HepG2 (cell line): ENCODE data around the gene PFKFB4. TPM values are rescaled to one million over a fixed set of nuclear protein-coding genes. Genes with fewer than 3 reads are reported as not detected.

ENCODE experiments used
- ATAC-seq: fragments of 200-7000 bp; cut with Tn5 transposase; 3 replicates; pipeline ENCODE4 v1.9.1; 2020; ENCODE audit warnings: mild to moderate bottlenecking, moderate library complexity
- BruUV-seq: library from RNA; stranded (reverse); fragments of 400-500 nt; replicated peaks from 2 replicates; lab custom pipeline; 2021; lab: Mats Ljungman, UMichigan
- CTCF ChIA-PET: fragments of 300-600 bp; formaldehyde crosslinking; extraction: SDS; loops from one replicate; lab custom pipeline; 2021; ENCODE audit warnings: low total read pairs, inconsistent platforms, low intra/inter-chr PET ratio; lab: Yijun Ruan, JAX
- POLR2A ChIA-PET: fragments of 350-600 bp; sonication (Branson Sonifier 250); formaldehyde crosslinking; loops from one replicate; lab custom pipeline; 2020; ENCODE audit warnings: antibody characterized with exemption, inconsistent platforms; lab: Yijun Ruan, JAX
- DNase-seq: peaks from one replicate; pipeline ENCODE4 v3.0.0-alpha.2; 2015; ENCODE audit warnings: low spot score
- FAIRE-seq: peaks from 3 replicates; lab custom pipeline; 2011; peaks lifted over from hg19 to GRCh38; lab: Jason Lieb, UNC
- H2AFZ ChIP-seq: one replicate; pipeline ENCODE4 v1.6.1; 2011; ENCODE audit warnings: low read length, inconsistent platforms
- H3K27ac ChIP-seq: fragments of 300-600 bp; 3 replicates; pipeline ENCODE4 v1.8.0; 2011; ENCODE audit warnings: mixed run types, mild to moderate bottlenecking, mixed read lengths, low read length, inconsistent platforms; ENCODE audit not compliant: insufficient read depth; ENCODE audit errors: extremely low read length
- H3K27me3 ChIP-seq, 2 experiments: fragments of 200-600 bp in 1 of 2; 2 replicates in 1 of 2; 3 replicates in 1 of 2; pipeline versions ENCODE4 v1.6.0 to v1.8.0; 2011; ENCODE audit warnings: low read length in 2 of 2, mild to moderate bottlenecking in 2 of 2, moderate library complexity in 2 of 2, inconsistent platforms in 1 of 2; ENCODE audit not compliant: insufficient read depth in 2 of 2, control insufficient read depth in 1 of 2
- H3K36me3 ChIP-seq, 2 experiments: fragments of 200-600 bp in 1 of 2; replicated peaks in 1 of 2; 2 replicates in 1 of 2; 3 replicates in 1 of 2; pipeline versions ENCODE4 v1.5.1 to v1.8.0; 2011; ENCODE audit warnings: low read length in 2 of 2, inconsistent platforms in 1 of 2; ENCODE audit not compliant: insufficient read depth in 2 of 2, control insufficient read depth in 1 of 2
- H3K4me1 ChIP-seq: 2 replicates; pipeline ENCODE4 v1.5.1; 2012; ENCODE audit warnings: low read length, inconsistent platforms; ENCODE audit not compliant: insufficient read depth
- H3K4me2 ChIP-seq: 2 replicates; pipeline ENCODE4 v1.6.0; 2011; ENCODE audit warnings: low read depth, low read length, inconsistent platforms
- H3K4me3 ChIP-seq, 3 experiments: fragments of 200-600 bp in 1 of 3; sonication (generic), shearing (Covaris generic) in 1 of 3; replicated peaks in 1 of 3; 2 replicates each; pipeline ENCODE4 v1.5.1; 2011 to 2016; ENCODE audit warnings: low read length in 3 of 3, inconsistent platforms in 2 of 3, low read depth in 2 of 3, mild to moderate bottlenecking in 2 of 3, control low read depth in 1 of 3, mixed read lengths in 1 of 3; ENCODE audit not compliant: insufficient read depth in 1 of 3
- H3K79me2 ChIP-seq: one replicate; pipeline ENCODE4 v1.6.1; 2011; ENCODE audit warnings: low read length, inconsistent platforms; ENCODE audit not compliant: insufficient read depth
- H3K9ac ChIP-seq: 2 replicates; pipeline ENCODE4 v1.6.0; 2011; ENCODE audit warnings: mild to moderate bottlenecking, low read depth, low read length, inconsistent platforms; ENCODE audit not compliant: insufficient read depth
- H3K9me3 ChIP-seq: 2 replicates; pipeline ENCODE4 v1.5.1; 2012; ENCODE audit warnings: mild to moderate bottlenecking, low read length
- H4K20me1 ChIP-seq: 2 replicates; pipeline ENCODE4 v1.6.0; 2011; ENCODE audit warnings: inconsistent platforms, mild to moderate bottlenecking, low read length, moderate library complexity; ENCODE audit not compliant: insufficient read depth
- AGO1 ChIP-seq: fragments of 200-400 bp; formaldehyde crosslinking; IDR thresholded peaks from 2 replicates; pipeline ENCODE4 v1.6.1; 2017; ENCODE audit warnings: mild to moderate bottlenecking, low read depth, low read length, moderate library complexity; ENCODE audit not compliant: poor library complexity, severe bottlenecking
- ARNT2 ChIP-seq: sonication (generic); formaldehyde crosslinking; IDR thresholded peaks from 2 replicates; pipeline ENCODE4 v1.8.0; 2022; ENCODE audit warnings: mild to moderate bottlenecking, low read depth, missing genetic modification reagents, moderate library complexity
- HNRNPK ChIP-seq: fragments of 200-400 bp; formaldehyde crosslinking; IDR thresholded peaks from 2 replicates; pipeline ENCODE4 v1.6.1; 2018; ENCODE audit warnings: low read length, low read depth, moderate library complexity, mild to moderate bottlenecking; ENCODE audit not compliant: poor library complexity, severe bottlenecking
- KLF16 ChIP-seq, 2 experiments: sonication (generic) in 1 of 2; formaldehyde crosslinking in 1 of 2; IDR thresholded peaks; 2 replicates each; pipeline versions ENCODE4 v1.6.1 to v1.8.0; 2016 to 2023; ENCODE audit warnings: missing genetic modification reagents in 2 of 2, missing compliant biosample characterization in 1 of 2
- MTF2 ChIP-seq: sonication (generic); formaldehyde crosslinking; IDR thresholded peaks from 2 replicates; pipeline ENCODE4 v1.5.0; 2020; ENCODE audit warnings: missing genetic modification reagents, borderline replicate concordance
- RBFOX2 ChIP-seq: fragments of 200-400 bp; formaldehyde crosslinking; IDR thresholded peaks from 2 replicates; pipeline ENCODE4 v1.6.1; 2017; ENCODE audit warnings: low read depth, mild to moderate bottlenecking, low read length
- ZC3H13 ChIP-seq: sonication (generic); formaldehyde crosslinking; IDR thresholded peaks from 2 replicates; pipeline ENCODE4 v1.8.1; 2023; ENCODE audit warnings: mild to moderate bottlenecking, missing genetic modification reagents, moderate library complexity
- ZC3H4 ChIP-seq: sonication (generic); formaldehyde crosslinking; IDR thresholded peaks from 2 replicates; pipeline ENCODE4 v1.4.0; 2020; ENCODE audit warnings: missing genetic modification reagents, borderline replicate concordance
- ZKSCAN1 ChIP-seq: fragments of 150-350 bp; IDR thresholded peaks from 2 replicates; pipeline ENCODE4 v1.6.1; 2014; ENCODE audit warnings: low read length
- ZNF263 ChIP-seq: sonication (generic); formaldehyde crosslinking; IDR thresholded peaks from 2 replicates; pipeline ENCODE4 v1.4.0; 2020; ENCODE audit warnings: missing genetic modification reagents
- ZNF781 ChIP-seq: sonication (generic); formaldehyde crosslinking; IDR thresholded peaks from 2 replicates; pipeline ENCODE4 v1.5.1; 2020; ENCODE audit warnings: borderline replicate concordance, mild to moderate bottlenecking, missing genetic modification reagents; ENCODE audit errors: not compliant biosample characterization
- WGBS: methylation state at CpG from one replicate; pipeline ENCODE4 v1.1.6; 2017; ENCODE audit warnings: low lambda C conversion rate; 5-methylcytosine and 5-hydroxymethylcytosine counted together
- in situ Hi-C: cut with HindIII; loops from 2 replicates; pipeline ENCODE4 v1.10.0; 2017; ENCODE audit warnings: low pct_unique_long_range_greater_than_20kb; ENCODE audit not compliant: extremely low pct_ligation_motif_present
- intact Hi-C: fragments of 100-400 bp; cut with micrococcal nuclease; formaldehyde crosslinking; loops from one replicate; pipeline ENCODE4 v1.10.0; 2022; ENCODE audit not compliant: unreplicated experiment
- polyA plus RNA-seq, 8 experiments: library from polyadenylated mRNA; depleted of rRNA in 3 of 8; stranded (reverse) in 7 of 8; unstranded in 1 of 8; fragments of >200 nt; fragmentation: Illumina TruSeq in 4 of 8; extraction: Trizol in 4 of 8; gene quantifications; 2 replicates each; pipeline versions ENCODE4 v1.2.1 to v1.2.3, GENCODE V29; 2011 to 2016; ENCODE audit warnings: low read depth in 4 of 8, missing spikeins in 1 of 8, mixed read lengths in 1 of 8; ENCODE audit not compliant: insufficient read depth in 1 of 8
- total RNA-seq, 5 experiments: library from RNA; depleted of rRNA; stranded (reverse); fragments of >200 nt; fragmentation: Illumina TruSeq; extraction: Trizol; gene quantifications; 2 replicates each; pipeline ENCODE4 v1.2.3, GENCODE V29; 2016; ENCODE audit warnings: low read depth in 1 of 5
- TF ChIP-seq, protein P1 (sequence below): sonication (generic); formaldehyde crosslinking; IDR thresholded peaks from 2 replicates; pipeline ENCODE4 v1.4.0; 2020; ENCODE audit warnings: missing genetic modification reagents
- TF ChIP-seq, protein P2 (sequence below): fragments of 450-650 bp; IDR thresholded peaks from 2 replicates; pipeline ENCODE4 v1.6.1; 2016
- TF ChIP-seq, protein P3 (sequence below): sonication (generic); formaldehyde crosslinking; IDR thresholded peaks from 2 replicates; pipeline ENCODE4 v1.5.1; 2020; ENCODE audit warnings: mild to moderate bottlenecking, missing genetic modification reagents, moderate library complexity

Gene PFKFB4
- total and polyA plus RNA-seq, 2 of the 13 experiments (the other 11 are each of a cell fraction or from before 2014, with no cell fraction given) = 7.1 to 103 TPM

DNA sequence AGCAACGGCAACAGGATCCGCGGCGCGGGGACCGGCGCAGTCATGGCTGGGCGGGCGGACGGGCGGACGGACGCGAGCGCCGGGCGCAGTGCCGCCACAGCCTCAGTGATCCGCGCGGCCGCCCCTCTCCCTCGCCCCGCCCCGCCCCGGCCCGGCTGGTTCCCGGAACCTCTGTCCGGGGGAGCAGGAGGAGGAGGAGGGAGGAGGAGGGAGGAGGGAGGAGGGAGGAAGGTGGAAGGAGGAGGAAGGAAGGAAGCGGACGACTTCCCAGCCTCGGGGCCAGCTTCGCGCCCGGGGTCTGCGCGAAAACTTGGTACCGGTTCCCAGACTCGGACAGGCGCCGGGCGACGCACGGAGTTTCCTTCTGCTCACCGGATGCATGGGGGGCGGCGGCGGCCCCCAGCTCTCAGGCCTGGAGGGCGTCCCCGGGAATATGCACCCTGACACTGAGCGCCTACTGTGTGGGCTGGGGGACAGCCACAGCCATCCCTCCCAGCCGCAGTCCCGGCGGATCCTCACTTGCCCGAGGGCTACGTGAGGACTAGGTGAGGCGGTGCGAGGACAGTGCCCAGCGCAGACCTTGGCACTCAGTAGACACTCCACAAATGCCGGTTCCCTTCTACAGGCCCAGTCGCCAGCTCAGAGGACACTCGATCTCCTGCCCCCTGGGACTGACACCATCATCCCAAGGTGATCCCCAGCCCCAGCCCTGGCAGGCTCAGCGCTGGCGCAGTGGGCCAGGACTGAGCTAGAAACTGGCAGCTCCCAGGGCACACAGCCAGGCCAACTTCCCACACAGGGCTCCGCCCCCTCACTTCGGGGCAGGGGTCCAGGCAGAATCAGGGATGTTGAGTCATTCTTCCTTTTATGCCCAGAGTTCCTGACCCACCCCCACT, 52.3 kb downstream of the PFKFB4 start, which contains the start of gene SHISA5:
SHISA5 (minus strand) TSS at position 124 of the 896 bp plus-strand sequence; CDS start at position 44, 80 bp downstream.
- Histone ChIP-seq H4K20me1 (no peaks in the 10 kb centered on the region), H3K27ac (no peak within 1 kb of the TSS), H3K36me3 (no peaks in the 10 kb centered on the region), H3K4me3 (peak within 1 kb of the TSS; percentile 59 to 77 (median 71)), H3K9ac (peak within 1 kb of the TSS; percentile 49; the same call in 1 of the 2 replicates), H3K4me2 (peak within 1 kb of the TSS; percentile 92), H3K79me2 (no peaks in the 10 kb centered on the region), H3K9me3 (no peaks in the 10 kb centered on the region), H2AFZ (no peak within 1 kb of the TSS), H3K4me1 (peaks cover 46% of the 10 kb centered on the region), H3K27me3 (peaks cover 0 to 8% of the 10 kb centered on the region in 2 experiments; a peak in 1 of 5 replicates)
- WGBS = 8% methylated on average over 34 of the region's 66 CpGs
- ATAC-seq = peak; percentile 55
- ChIA-PET CTCF (no interaction called here), POLR2A (interaction anchor here (1.0 to 1.5 kb wide), 3 partner anchors 31 to 65 kb away, joined by 3 to 12 read pairs (median 3); partner anchors contain the start of genes ATRIP, CCDC51 and TMA7)
- intact Hi-C loops = no loop called here
- no peak for FAIRE-seq
- in situ Hi-C loops = loop anchor here (5.0 kb wide), 1 partner anchor 37 kb away; a partner anchor contains a TSS
- no peak for DNase-seq
- BruUV-seq = no TSS peak
- TF ChIP-seq ZNF263 (CRISPR knock-in tag) (peak; percentile 91), ZC3H4 (CRISPR knock-in tag) (no peak), ARNT2 (peak; percentile 46; the same call in 1 of the 2 replicates), HNRNPK (peak; percentile 72), AGO1 (peak; percentile 36), RBFOX2 (peak; percentile 39; the same call in 1 of the 2 replicates), KLF16 (CRISPR knock-in tag; IDR thresholded peaks at IDR 0.05) (no peak), ZKSCAN1 (0 out of 2 replicates have a peak, but pooled peaks have one; percentile 19), MTF2 (CRISPR knock-in tag) (peak; percentile 58; the same call in 1 of the 2 replicates), ZNF781 (CRISPR knock-in tag) (no peak), ZC3H13 (CRISPR knock-in tag) (0 out of 2 replicates have a peak, but pooled peaks have one; percentile 30)
- TF ChIP-seq, protein P1, sequence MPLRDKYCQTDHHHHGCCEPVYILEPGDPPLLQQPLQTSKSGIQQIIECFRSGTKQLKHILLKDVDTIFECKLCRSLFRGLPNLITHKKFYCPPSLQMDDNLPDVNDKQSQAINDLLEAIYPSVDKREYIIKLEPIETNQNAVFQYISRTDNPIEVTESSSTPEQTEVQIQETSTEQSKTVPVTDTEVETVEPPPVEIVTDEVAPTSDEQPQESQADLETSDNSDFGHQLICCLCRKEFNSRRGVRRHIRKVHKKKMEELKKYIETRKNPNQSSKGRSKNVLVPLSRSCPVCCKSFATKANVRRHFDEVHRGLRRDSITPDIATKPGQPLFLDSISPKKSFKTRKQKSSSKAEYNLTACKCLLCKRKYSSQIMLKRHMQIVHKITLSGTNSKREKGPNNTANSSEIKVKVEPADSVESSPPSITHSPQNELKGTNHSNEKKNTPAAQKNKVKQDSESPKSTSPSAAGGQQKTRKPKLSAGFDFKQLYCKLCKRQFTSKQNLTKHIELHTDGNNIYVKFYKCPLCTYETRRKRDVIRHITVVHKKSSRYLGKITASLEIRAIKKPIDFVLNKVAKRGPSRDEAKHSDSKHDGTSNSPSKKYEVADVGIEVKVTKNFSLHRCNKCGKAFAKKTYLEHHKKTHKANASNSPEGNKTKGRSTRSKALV (CRISPR knock-in tag) = peak; percentile 69; the same call in 1 of the 2 replicates
- TF ChIP-seq, protein P2, sequence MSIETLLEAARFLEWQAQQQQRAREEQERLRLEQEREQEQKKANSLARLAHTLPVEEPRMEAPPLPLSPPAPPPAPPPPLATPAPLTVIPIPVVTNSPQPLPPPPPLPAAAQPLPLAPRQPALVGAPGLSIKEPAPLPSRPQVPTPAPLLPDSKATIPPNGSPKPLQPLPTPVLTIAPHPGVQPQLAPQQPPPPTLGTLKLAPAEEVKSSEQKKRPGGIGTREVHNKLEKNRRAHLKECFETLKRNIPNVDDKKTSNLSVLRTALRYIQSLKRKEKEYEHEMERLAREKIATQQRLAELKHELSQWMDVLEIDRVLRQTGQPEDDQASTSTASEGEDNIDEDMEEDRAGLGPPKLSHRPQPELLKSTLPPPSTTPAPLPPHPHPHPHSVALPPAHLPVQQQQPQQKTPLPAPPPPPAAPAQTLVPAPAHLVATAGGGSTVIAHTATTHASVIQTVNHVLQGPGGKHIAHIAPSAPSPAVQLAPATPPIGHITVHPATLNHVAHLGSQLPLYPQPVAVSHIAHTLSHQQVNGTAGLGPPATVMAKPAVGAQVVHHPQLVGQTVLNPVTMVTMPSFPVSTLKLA = no peak
- TF ChIP-seq, protein P3, sequence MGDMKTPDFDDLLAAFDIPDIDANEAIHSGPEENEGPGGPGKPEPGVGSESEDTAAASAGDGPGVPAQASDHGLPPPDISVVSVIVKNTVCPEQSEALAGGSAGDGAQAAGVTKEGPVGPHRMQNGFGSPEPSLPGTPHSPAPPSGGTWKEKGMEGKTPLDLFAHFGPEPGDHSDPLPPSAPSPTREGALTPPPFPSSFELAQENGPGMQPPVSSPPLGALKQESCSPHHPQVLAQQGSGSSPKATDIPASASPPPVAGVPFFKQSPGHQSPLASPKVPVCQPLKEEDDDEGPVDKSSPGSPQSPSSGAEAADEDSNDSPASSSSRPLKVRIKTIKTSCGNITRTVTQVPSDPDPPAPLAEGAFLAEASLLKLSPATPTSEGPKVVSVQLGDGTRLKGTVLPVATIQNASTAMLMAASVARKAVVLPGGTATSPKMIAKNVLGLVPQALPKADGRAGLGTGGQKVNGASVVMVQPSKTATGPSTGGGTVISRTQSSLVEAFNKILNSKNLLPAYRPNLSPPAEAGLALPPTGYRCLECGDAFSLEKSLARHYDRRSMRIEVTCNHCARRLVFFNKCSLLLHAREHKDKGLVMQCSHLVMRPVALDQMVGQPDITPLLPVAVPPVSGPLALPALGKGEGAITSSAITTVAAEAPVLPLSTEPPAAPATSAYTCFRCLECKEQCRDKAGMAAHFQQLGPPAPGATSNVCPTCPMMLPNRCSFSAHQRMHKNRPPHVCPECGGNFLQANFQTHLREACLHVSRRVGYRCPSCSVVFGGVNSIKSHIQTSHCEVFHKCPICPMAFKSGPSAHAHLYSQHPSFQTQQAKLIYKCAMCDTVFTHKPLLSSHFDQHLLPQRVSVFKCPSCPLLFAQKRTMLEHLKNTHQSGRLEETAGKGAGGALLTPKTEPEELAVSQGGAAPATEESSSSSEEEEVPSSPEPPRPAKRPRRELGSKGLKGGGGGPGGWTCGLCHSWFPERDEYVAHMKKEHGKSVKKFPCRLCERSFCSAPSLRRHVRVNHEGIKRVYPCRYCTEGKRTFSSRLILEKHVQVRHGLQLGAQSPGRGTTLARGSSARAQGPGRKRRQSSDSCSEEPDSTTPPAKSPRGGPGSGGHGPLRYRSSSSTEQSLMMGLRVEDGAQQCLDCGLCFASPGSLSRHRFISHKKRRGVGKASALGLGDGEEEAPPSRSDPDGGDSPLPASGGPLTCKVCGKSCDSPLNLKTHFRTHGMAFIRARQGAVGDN (CRISPR knock-in tag) = peak; percentile 57
